IPS DF 6.9 (cell line): ENCODE results near the gene FAM162B.
"Not testable (repeated sequence)": the region's sequence is repeated elsewhere in the genome, so short reads cannot be mapped to it uniquely, and the experiment has no call there.

Experiments
- DNase-seq: peaks from one replicate; pipeline ENCODE4 v3.0.0-alpha.2; 2013; ENCODE audit warnings: low read depth, low spot score
- H3K27ac ChIP-seq: one replicate; pipeline ENCODE4 v1.5.1; 2013; ENCODE audit warnings: low read length, control low read depth
- H3K27me3 ChIP-seq: 2 replicates; pipeline ENCODE4 v1.6.1; 2013; ENCODE audit warnings: mild to moderate bottlenecking, low read length; ENCODE audit not compliant: control insufficient read depth, insufficient read depth
- H3K36me3 ChIP-seq: 2 replicates; pipeline ENCODE4 v1.6.1; 2013; ENCODE audit warnings: low read length; ENCODE audit not compliant: control insufficient read depth, insufficient read depth
- H3K4me1 ChIP-seq: 2 replicates; pipeline ENCODE4 v1.6.1; 2013; ENCODE audit warnings: low read length; ENCODE audit not compliant: control insufficient read depth, insufficient read depth
- H3K4me3 ChIP-seq: 2 replicates; pipeline ENCODE4 v1.5.1; 2013; ENCODE audit warnings: mild to moderate bottlenecking, low read length
- H3K9me3 ChIP-seq: 2 replicates; pipeline ENCODE4 v1.6.1; 2013; ENCODE audit warnings: low read length, inconsistent platforms; ENCODE audit not compliant: control insufficient read depth, insufficient read depth
- WGBS: extraction: QIAGEN DNeasy Blood & Tissue Kit; methylation state at CpG from one replicate; pipeline ENCODE4 v1.1.7; 2013; ENCODE audit warnings: mixed read lengths, missing lambda C conversion rate; ENCODE audit not compliant: insufficient read length, insufficient coverage; 5-methylcytosine and 5-hydroxymethylcytosine counted together

Gene FAM162B

DNA sequence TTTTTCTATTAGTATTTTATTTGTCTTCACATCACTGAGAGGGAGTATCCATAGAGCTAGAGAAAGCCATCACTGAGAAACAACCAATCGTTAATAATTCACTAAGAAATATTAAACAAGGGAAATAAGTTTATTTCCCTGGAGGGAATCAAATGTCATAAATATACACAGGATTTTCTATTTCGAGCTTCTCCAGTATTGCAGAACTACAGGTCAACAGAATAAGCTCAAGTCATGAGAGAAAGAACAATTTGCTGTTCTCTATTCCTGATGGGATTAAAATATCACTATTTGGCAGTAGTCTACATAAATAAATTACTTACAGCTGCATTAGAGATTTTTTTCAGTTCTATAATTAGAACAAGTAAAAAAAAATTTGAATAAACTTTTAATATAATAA is 2.2 kb upstream of the FAM162B start:
- Histone ChIP-seq H3K4me1 (no peaks in the 10 kb centered on the region), H3K4me3 (no peak overlapping the region), H3K36me3 (no peaks in the 10 kb centered on the region), H3K27ac (no peak overlapping the region), H3K9me3 (no peaks in the 10 kb centered on the region), H3K27me3 (peaks cover 17% of the 10 kb centered on the region; the same call in 1 of the 2 replicates)
- no peak for DNase-seq
- no CpG with 5 or more reads among the region's 2 CpGs for WGBS

DNA sequence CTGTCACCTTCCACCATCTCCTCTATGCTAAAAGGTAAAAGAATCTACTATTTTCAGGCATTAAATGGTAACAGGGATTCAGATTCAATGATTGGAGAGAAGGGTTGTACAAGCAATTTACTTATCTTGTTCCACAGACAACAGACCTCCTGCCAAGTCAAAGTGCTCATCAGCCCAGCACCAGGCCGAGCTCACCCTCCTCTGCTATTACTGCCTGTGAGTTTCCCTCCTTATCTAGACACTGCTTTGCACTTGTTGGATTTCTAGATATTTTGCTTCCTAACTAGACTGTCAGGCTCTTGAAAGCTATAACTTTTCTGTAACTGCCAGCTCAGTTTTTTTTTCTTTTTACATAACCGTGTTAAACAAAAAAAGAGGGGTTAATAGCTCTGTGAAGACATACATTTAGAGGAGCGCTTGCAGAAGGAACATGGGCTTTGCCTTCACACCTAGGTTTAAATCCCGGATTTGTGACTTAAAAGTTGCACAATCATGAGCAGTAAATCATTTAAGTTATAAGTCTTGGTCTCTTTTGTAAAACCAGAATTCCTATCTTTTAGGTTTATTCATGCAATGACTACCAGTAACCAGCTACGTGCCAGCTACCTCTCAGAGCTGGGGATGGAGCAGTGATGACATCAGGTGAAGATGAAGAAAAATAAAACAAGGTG is 1.1 kb upstream of the FAM162B start:
- WGBS, result no CpG with 5 or more reads among the region's 5 CpGs
- Histone ChIP-seq H3K9me3 (no peaks in the 10 kb centered on the region), H3K4me1 (no peaks in the 10 kb centered on the region), H3K27me3 (peaks cover 17% of the 10 kb centered on the region; the same call in 1 of the 2 replicates), H3K36me3 (no peaks in the 10 kb centered on the region), H3K27ac (no peak overlapping the region), H3K4me3 (no peak overlapping the region)
- DNase-seq, result no peak

GRCh38 chr6:116764629-116764960 is 924 bp downstream of the FAM162B start:
- H3K27me3 ChIP-seq, result peaks cover 17% of the 10 kb centered on the region; the same call in 1 of the 2 replicates
- no peaks in the 10 kb centered on the region for H3K4me1 ChIP-seq
- H3K36me3 ChIP-seq, result no peaks in the 10 kb centered on the region
- no CpG with 5 or more reads among the region's 19 CpGs for WGBS
- H3K4me3 ChIP-seq, result peak overlapping the region; percentile 62; the same call in 1 of the 2 replicates
- DNase-seq, result no peak
- H3K27ac ChIP-seq, result no peak overlapping the region
- no peaks in the 10 kb centered on the region for H3K9me3 ChIP-seq

DNA sequence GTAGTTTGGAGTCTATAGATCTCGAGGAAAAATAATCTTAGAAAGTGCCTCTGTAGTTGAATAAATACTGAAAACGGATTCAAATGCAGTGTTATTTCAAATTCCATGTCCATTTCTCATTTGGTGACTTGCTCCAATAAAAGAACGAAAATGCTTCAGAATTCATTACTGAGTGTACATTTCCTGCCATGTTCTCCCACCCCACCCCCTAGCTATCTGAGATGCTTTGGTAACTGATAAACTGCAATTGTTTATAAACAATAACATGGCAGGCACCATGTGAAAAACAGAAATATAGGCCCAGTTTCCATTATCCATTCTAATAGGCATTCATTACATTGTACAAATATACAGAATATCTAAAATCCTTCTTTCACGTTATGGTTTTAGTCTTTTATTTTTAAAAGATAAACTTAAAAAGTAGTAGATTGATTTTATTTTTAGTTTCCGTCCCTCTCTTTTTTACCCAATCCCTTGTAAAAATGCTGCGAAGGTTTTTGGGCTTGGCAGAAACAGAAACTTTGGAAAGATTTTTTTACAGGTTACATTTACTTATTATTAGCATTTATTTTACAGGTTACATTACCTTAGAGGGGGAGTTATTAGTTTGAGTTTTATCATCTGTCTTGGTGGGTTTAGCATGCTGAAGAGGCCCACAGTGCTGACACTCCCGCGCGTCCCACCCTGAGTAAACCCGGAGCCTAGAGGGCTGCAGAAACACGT is 1.5 kb downstream of the FAM162B start:
- DNase-seq, result no peak
- Histone ChIP-seq H3K4me3 (peak overlapping the region; percentile 62; the same call in 1 of the 2 replicates), H3K4me1 (no peaks in the 10 kb centered on the region), H3K9me3 (no peaks in the 10 kb centered on the region), H3K36me3 (no peaks in the 10 kb centered on the region), H3K27ac (no peak overlapping the region), H3K27me3 (peaks cover 17% of the 10 kb centered on the region; the same call in 1 of the 2 replicates)
- WGBS, result no CpG with 5 or more reads among the region's 11 CpGs

GRCh38 chr6:116763048-116763447 is 2.5 kb downstream of the FAM162B start:
- H3K27me3 ChIP-seq, result peaks cover 17% of the 10 kb centered on the region; the same call in 1 of the 2 replicates
- no peaks in the 10 kb centered on the region for H3K9me3 ChIP-seq
- H3K36me3 ChIP-seq, result no peaks in the 10 kb centered on the region
- DNase-seq, result no peak
- H3K4me1 ChIP-seq, result no peaks in the 10 kb centered on the region
- H3K4me3 ChIP-seq, result no peak overlapping the region
- H3K27ac ChIP-seq, result no peak overlapping the region

GRCh38 chr6:116762235-116762634 is 3.3 kb downstream of the FAM162B start:
- no peaks in the 10 kb centered on the region for H3K4me1 ChIP-seq
- H3K36me3 ChIP-seq, result no peaks in the 10 kb centered on the region
- no CpG with 5 or more reads among the region's 1 CpG for WGBS
- H3K27me3 ChIP-seq, result peaks cover 17% of the 10 kb centered on the region; the same call in 1 of the 2 replicates
- no peak for DNase-seq
- no peak overlapping the region for H3K4me3 ChIP-seq
- no peaks in the 10 kb centered on the region for H3K9me3 ChIP-seq
- H3K27ac ChIP-seq, result no peak overlapping the region

GRCh38 chr6:116761779-116762178 is 3.7 kb downstream of the FAM162B start:
- no peak overlapping the region for H3K4me3 ChIP-seq
- H3K9me3 ChIP-seq, result no peaks in the 10 kb centered on the region
- no CpG with 5 or more reads among the region's 4 CpGs for WGBS
- peaks cover 17% of the 10 kb centered on the region; the same call in 1 of the 2 replicates for H3K27me3 ChIP-seq
- H3K36me3 ChIP-seq, result no peaks in the 10 kb centered on the region
- no peaks in the 10 kb centered on the region for H3K4me1 ChIP-seq
- no peak for DNase-seq
- H3K27ac ChIP-seq, result no peak overlapping the region

GRCh38 chr6:116745176-116745575 is 20.3 kb downstream of the FAM162B start:
- no peak overlapping the region for H3K4me3 ChIP-seq
- DNase-seq, result no peak
- no peak overlapping the region for H3K27ac ChIP-seq
- no CpG with 5 or more reads among the region's 5 CpGs for WGBS
- 0 out of 2 replicates have a peak, but pooled peaks cover 1% of the 10 kb centered on the region for H3K27me3 ChIP-seq
- H3K36me3 ChIP-seq, result no peaks in the 10 kb centered on the region
- H3K9me3 ChIP-seq, result no peaks in the 10 kb centered on the region
- H3K4me1 ChIP-seq, result no peaks in the 10 kb centered on the region

DNA sequence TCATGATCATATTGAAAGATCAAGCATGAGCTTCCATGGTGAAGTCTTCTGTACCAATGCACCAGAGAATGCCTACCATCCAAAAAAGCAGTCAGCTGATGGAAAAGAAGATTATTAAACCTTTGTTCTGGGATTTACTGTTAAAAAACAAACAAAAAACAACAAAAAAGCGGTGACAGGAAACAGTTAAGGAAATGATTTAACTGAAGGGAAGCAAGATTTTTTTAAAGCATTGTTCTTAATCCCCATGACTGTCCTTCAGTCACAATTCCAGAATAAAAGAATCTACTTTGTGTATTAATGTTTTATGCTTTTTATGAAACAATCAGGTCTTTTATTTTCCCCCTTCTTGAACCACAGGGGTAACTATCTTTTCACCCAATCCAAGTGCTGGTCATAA is 23.9 kb downstream of the FAM162B start:
- no peaks in the 10 kb centered on the region for H3K4me1 ChIP-seq
- WGBS, result no CpG with 5 or more reads among the region's 1 CpG
- no peak for DNase-seq
- no peak overlapping the region for H3K27ac ChIP-seq
- no peak overlapping the region for H3K4me3 ChIP-seq
- no peaks in the 10 kb centered on the region for H3K9me3 ChIP-seq
- H3K27me3 ChIP-seq, result no peaks in the 10 kb centered on the region
- H3K36me3 ChIP-seq, result no peaks in the 10 kb centered on the region; the same call in 1 of the 2 replicates

- WGBS, result no CpG with 5 or more reads among the region's 3 CpGs
- DNase-seq, H3K36me3 ChIP-seq, H3K27ac ChIP-seq, H3K27me3 ChIP-seq, H3K4me1 ChIP-seq, H3K4me3 ChIP-seq, H3K9me3 ChIP-seq: not testable (repeated sequence)
Observed at GRCh38 chr6:116740486-116740885, 25.0 kb downstream of the FAM162B start.
